GM12873 (cell line): Measurements from ENCODE around the gene TIMP2.

ENCODE experiments used
- TF ChIP-seq, protein P1 (sequence below): IDR thresholded peaks from 2 replicates; pipeline ENCODE4 v1.5.1; 2012; ENCODE audit warnings: low read depth, mild to moderate bottlenecking, moderate library complexity, low read length, control low read depth; ENCODE audit not compliant: insufficient read depth; ENCODE audit errors: missing control alignments

Gene TIMP2

GRCh38 chr17:78896091-78896833, 28.9 kb downstream of the TIMP2 start:
- TF ChIP-seq, protein P1, sequence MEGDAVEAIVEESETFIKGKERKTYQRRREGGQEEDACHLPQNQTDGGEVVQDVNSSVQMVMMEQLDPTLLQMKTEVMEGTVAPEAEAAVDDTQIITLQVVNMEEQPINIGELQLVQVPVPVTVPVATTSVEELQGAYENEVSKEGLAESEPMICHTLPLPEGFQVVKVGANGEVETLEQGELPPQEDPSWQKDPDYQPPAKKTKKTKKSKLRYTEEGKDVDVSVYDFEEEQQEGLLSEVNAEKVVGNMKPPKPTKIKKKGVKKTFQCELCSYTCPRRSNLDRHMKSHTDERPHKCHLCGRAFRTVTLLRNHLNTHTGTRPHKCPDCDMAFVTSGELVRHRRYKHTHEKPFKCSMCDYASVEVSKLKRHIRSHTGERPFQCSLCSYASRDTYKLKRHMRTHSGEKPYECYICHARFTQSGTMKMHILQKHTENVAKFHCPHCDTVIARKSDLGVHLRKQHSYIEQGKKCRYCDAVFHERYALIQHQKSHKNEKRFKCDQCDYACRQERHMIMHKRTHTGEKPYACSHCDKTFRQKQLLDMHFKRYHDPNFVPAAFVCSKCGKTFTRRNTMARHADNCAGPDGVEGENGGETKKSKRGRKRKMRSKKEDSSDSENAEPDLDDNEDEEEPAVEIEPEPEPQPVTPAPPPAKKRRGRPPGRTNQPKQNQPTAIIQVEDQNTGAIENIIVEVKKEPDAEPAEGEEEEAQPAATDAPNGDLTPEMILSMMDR, result no peak

DNA sequence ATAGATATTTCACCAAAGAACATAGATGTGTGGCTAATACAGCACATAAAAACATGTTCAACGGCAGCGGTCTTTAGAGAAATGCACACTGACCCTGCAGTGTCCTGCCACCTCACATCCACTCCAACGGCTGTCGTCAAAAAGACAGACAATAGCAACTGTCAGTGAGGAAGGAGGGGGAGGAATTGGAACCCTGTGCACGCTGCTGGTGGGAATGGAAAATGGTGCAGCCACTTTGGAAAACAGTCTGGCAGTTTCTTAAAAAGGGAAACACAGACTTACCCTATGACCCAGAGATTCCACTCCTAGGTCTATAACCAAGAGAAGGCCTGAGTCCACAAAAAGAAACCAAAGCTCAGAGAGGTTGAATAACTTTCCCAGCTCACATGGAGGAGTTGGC, 29.9 kb downstream of the TIMP2 start:
- TF ChIP-seq, protein P1, result no peak

- TF ChIP-seq, protein P1, result no peak
Observed at GRCh38 chr17:78893684-78894083, 31.5 kb downstream of the TIMP2 start.

GRCh38 chr17:78892936-78893379, 32.2 kb downstream of the TIMP2 start:
- TF ChIP-seq, protein P1, result no peak

- TF ChIP-seq, protein P1, result no peak
Observed at GRCh38 chr17:78892520-78892919, 32.7 kb downstream of the TIMP2 start.

DNA sequence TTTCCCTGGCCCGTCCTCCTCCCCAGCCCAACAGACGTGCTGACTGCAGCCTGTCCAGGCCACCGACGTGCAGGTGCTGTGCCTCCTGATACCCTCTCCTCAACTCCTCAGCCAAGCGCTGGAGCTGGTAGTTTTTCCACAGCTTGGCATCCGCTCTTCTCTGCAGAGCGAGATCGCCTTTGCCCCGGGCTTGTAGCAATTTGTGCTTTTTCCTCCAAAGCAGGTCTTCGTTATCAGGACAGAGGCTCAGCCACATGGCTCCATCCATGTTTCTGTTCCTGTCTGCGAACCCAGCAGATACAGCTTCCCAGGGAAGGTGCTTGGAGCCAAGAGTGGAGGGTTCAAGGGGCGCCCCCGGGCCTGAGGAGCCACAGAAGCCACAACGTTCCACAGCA, 33.1 kb downstream of the TIMP2 start:
- TF ChIP-seq, protein P1, result no peak

- TF ChIP-seq, protein P1, result no peak
Observed at GRCh38 chr17:78891406-78892061, 33.7 kb downstream of the TIMP2 start.
